Epidermal melanocyte (primary cell): Measurements from ENCODE around the gene SLC22A31.
"Not testable (repeated sequence)": the region's sequence is repeated elsewhere in the genome, so short reads cannot be mapped to it uniquely, and the experiment has no call there.

ENCODE experiments used
- DNase-seq: peaks from one replicate; pipeline ENCODE4 v3.0.0; 2011; ENCODE audit warnings: low spot score; ENCODE audit not compliant: insufficient read length

Gene SLC22A31

DNA sequence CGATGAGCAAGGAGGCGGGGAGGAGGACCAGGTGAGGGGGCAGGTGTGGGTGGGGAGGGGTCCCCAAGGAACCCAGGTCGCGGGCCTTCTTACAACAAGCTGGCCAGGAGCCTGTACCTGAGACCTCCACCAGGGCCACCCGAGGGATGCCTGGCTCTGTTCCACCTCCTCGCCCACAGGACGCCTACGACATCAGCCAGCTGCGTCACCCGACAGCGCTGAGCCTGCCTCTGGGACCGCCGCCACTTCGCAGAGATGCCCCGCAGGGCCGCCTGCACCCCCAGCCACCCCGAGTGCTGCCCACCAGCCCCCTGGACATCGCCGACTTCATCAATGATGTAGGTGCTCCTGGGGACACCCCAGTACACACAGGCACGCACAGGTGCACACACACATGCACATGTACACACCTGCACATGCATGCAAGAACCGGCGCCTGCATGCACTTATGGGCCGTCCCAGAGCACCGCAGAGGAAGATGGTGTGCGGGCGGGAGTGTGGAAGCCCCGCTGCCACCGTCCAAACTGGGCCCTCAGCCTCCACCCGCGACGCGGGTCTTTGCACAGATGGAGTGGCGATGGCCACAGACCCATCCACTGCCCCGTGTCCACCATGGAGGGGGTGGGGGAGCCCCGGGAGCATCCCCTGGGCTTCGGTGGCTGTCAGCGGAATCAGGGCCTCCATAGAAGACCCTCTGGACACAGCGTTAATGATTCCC is 6.6 kb downstream of the SLC22A31 start:
- DNase-seq: no peak

DNA sequence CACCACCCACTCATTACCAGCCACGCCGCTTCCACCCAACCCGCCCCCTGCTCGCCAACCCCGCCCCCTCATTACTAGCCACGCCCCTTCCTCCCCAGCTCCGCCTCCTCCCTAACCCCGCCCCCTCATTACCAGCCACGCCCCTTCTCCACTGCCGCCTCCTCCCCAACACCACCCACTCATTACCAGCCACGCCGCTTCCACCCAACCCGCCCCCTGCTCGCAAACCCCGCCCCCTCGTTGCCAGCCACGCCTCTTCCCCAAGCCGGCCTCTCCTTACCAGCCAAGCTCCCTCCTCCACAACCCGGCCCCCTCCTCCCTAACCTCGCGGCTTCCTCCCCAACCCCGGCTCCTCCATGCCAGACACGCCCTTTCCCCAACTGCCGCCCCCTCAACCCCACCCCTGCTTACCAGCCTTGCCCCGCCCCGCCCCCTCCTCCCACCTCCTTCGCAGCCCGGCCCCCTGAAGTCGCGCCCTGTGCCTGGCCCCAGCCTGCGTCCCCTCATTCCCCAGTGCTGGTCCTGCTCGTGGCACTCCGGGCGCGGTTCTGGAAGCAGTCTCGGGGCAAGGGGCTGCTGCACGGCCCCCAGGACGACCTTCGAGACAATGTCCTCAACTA is 7.3 kb downstream of the SLC22A31 start:
- no peak for DNase-seq

DNA sequence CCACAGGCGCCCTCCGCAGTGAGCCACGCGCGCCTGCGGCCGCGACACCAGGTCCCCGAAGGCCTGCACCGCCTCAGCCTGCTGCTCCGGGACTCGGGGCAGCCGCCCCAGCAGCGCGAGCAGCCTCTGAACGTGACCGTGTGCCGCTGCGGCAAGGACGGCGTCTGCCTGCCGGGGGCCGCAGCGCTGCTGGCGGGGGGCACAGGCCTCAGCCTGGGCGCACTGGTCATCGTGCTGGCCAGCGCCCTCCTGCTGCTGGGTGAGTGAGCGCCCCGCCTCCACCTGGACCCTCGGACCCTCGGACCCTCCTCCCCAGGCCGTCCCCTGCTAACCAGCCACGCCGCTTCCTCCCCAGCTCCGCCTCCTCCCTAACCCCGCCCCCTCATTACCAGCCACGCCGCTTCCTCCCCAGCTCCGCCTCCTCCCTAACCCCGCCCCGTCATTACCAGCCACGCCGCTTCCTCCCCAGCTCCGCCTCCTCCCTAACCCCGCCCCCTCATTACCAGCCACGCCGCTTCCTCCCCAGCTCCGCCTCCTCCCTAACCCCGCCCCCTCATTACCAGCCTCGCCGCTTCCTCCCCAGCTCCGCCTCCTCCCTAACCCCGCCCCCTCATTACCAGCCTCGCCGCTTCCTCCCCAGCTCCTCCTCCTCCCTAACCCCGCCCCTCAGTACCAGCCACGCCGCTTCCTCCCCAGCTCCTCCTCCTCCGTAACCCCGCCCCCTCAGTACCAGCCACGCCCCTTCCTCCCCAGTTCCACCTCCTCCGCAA is 8.0 kb downstream of the SLC22A31 start:
- not testable (repeated sequence) for DNase-seq

DNA sequence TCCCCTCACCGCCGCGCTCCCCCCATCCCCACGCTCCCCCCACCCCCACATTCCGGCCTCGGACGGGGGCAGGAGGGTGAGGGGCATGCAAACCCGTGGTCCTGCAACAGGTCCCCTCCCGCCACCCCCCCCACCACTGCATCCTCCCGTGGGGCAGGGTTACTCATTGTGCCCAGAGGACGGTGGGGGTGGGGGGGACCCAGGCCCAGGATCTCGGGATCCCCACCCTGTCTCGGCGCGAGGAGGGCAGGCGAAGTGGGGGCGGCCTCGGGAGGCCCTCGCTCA is 8.5 kb downstream of the SLC22A31 start:
- DNase-seq: no peak

DNA sequence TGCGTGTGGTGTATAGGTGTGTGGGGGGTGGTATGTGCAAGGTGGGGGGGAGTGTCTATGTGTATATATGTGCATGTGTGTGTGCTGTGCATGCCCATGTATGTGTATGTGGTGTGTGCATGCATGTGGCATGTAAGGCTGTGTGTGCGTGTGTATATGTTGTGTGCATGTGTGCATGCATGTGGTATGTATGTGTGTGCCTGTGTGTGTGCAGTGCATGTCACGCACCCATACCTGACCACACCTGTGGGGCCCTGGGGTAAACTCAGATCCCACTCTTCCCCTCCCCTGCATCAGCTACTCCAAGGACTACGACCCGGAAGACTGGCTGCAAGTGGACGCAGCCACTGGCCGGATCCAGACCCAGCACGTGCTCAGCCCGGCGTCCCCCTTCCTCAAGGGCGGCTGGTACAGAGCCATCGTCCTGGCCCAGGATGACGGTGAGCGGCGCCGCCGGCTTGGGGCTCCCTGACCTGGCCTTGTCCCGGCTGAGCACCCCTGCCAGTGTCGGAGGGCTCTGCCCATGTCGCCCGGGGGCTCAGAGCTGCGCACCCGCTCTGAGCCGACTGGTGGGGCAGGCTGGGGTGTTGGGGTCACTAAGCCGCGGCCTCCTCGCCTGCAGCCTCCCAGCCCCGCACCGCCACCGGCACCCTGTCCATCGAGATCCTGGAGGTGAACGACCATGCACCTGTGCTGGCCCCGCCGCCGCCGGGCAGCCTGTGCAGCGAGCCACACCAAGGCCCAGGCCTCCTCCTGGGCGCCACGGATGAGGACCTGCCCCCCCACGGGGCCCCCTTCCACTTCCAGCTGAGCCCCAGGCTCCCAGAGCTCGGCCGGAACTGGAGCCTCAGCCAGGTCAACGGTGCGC is 9.1 kb downstream of the SLC22A31 start:
- DNase-seq: no peak

DNA sequence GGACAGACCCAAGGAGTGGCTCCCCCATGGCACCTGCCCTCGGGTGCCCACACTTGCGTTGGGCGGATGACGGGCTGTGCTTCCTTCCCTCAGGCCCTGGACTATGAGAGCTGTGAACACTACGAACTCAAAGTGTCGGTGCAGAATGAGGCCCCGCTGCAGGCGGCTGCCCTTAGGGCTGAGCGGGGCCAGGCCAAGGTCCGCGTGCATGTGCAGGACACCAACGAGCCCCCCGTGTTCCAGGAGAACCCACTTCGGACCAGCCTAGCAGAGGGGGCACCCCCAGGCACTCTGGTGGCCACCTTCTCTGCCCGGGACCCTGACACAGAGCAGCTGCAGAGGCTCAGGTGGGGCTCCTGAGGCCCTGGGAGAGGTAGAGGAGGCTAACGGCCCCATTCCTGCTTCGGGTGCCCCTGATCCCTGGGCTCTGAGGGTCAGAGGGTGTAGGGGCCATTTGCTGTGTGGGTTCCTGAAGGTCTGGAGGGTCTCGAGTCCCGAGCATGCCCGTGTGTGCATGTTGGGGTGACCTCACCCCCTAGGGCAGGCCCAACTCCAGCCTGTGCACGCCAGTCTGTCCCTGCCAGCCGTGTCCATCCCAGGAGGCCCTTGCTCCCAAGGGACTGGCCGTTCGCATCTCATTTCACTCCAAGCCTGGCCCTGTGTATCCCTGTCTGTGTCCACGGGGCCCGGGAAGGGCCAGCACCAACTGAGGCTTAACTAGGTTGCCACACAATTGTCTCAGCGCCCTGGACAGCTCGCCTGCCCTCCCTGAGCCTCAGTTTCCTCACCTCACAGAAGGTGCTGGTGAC is 10.0 kb downstream of the SLC22A31 start:
- no peak for DNase-seq

DNA sequence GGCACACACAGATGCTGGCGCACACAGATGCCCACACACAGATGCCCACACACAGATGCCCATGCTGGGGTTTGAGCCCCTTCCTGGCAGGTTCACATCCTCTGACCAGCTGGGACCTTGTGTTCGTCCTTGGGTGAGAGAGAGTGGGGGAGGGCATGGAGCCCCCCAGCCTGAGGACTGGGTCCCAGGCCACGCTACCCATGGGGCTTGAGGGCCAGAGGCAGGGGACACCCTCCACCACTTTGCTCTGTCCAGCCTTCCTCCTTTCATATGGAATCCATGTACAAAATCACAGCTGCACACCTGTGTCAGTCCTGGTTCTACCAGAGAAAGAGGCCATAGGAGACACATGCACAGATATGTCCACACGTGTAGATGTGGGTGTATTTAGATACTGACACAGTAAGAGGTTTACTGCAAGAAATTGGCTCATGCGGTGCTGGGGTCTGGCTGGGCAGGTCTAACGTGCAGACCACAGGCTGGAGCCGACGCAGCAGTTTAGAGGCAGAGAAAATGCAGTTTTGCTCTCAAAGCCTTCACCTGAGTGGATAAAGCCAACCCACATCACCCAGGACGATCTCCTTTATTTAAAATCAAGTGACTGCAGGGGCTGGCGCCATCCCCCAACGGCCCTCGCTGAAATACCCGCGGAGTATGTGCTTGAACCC is 10.8 kb downstream of the SLC22A31 start:
- DNase-seq: no peak

DNA sequence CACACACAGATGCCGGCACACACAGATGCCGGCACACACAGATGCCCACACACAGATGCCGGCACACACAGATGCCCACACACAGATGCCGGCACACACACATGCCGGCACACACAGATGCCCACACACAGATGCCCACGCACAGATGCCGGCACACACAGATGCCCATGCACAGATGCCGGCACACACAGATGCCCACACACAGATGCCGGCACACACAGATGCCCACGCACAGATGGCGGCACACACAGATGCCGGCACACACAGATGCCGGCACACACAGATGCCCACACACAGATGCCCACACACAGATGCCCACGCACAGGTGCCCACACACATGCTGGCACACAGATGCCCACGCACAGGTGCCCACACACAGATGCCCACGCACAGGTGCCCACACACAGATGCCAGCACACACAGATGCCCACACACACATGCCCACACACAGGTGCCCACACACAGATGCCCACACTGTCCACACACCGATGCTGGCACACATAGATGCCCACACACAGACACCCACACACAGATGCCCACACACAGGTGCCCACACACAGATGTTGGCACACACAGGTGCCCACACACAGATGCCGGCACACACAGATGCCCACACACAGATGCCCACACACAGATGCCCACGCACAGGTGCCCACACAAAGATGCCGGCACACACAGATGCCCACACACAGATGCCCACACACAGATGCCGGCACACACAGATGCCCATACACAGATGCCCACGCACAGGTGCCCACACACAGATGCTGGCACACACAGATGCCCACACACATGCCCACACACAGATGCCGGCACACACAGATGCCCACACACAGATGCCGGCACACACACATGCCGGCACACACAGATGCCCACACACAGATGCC is 11.6 kb downstream of the SLC22A31 start:
- not testable (repeated sequence) for DNase-seq

DNA sequence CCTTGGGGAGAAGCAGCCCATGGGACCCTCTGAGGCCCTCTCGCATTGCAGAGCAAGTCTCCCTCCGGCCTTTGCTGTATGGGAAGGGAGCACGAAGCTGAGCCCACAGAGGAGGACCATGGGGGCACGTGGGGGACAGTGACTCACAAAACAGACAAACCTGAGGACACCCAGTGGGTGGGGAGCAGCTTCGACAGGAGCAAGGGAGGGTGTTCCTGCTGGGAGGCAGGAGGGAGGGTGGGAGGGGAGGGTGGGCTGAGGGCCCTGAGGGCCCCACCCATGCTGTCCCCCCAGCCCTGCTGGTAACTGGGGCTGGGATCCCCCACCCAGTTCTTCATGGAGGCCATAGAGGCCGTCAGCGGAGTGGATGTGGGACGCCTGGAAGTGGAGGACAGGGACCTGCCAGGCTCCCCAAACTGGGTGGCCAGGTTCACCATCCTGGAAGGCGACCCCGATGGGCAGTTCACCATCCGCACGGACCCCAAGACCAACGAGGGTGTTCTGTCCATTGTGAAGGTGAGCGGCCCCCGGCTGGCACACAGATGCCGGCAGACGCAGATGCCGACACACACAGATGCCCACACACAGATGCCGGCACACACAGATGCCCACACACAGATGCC is 12.5 kb downstream of the SLC22A31 start:
- DNase-seq: no peak

DNA sequence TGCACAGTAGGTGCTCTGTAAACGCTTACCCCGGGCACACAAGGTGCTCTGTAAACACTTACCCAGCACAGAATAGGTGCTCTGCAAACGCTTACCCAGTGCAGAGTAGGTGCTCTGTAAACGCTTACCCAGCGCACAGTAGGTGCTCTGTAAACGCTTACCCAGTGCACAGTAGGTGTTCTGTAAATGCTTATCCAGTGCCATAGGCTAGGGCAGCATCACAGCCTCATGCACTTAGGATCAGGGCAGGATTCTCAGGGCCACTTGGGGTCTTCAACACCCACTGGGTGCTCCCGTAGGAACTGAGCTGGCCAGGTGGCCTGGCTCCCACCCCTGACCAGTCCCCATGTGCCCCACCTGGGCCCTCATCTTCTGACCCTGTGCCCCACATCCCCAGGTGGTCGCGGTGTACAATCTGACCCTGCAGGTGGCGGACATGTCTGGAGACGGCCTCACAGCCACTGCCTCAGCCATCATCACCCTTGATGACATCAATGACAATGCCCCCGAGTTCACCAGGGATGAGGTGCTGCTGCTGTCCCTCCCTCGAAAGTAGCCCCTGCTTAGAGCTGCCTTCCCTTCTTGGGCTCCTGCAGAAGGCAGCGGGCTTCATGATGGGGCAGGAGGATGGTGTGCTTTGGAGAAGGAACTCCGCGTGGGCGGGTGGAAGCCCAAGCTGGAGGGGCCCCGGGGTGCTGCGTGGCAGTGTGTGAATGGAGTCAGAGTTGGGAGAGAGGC is 13.1 kb downstream of the SLC22A31 start:
- DNase-seq: peak; percentile 41

DNA sequence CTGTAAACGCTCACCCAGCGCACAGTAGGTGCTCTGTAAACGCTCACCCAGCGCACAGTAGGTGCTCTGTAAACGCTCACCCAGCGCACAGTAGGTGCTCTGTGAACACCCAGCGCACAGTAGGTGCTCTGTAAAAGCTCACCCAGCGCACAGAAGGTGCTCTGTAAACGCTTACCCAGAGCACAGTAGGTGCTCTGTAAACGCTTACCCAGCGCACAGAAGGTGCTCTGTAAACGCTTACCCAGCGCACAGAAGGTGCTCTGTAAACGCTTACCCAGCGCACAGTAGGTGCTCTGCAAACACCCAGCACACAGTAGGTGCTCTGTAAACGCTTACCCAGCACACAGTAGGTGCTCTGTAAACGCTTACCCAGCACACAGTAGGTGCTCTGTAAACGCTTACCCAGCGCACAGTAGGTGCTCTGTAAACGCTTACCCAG is 13.7 kb downstream of the SLC22A31 start:
- DNase-seq: not testable (repeated sequence)

DNA sequence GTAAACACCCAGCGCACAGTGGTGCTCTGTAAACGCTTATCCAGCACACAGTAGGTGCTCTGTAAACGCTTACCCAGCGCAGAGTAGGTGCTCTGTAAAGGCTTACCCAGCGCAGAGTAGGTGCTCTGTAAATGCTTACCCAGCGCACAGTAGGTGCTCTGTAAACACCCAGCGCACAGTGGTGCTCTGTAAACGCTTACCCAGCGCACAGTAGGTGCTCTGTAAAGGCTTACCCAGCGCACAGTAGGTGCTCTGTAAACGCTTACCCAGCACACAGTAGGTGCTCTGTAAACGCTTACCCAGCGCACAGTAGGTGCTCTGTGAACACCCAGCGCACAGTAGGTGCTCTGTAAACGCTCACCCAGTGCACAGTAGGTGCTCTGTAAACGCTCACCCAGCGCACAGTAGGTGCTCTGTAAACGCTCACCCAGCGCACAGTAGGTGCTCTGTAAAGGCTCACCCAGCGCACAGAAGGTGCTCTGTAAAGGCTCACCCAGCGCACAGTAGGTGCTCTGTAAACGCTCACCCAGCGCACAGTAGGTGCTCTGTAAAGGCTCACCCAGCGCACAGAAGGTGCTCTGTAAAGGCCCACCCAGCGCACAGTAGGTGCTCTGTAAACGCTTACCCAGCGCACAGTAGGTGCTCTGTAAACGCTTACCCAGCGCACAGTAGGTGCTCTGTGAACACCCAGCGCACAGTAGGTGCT is 14.3 kb downstream of the SLC22A31 start:
- DNase-seq: not testable (repeated sequence)

DNA sequence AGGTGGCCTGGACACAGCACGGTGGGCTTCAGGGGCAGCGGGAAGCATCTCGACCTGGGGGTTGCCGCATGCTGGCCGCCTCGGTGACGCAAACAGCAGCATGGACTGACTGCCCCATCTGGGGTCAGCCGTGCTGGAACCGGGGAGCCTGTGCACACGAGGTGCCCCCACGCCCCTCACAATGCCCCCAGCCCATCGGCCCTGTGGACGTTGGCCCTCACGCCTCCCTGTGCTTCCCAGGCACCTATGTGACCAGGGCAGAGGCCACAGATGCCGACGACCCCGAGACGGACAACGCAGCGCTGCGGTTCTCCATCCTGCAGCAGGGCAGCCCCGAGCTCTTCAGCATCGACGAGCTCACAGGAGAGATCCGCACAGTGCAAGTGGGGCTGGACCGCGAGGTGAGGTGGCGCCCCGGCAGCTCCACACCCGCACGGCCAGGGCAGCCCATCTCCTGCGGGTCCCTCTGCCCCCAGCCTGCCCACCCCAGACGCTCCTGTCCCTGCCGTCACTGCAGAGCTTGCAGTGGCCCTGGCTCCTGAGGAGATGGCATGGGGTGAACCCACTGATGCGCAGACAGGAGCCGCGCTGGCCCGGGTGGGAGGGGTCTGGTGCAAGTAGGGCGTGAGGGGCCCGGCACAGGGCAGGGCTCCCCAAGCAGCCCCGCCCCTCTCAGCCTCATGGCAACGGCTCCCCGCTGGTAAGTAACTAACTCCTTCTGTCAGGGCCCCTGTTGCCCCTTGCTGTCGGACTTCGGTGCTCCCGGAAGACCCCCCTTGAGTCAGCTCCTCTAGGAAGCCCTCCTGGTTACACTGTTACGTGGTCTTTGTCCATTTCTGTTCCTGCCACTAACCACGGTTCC is 15.2 kb downstream of the SLC22A31 start:
- no peak for DNase-seq

DNA sequence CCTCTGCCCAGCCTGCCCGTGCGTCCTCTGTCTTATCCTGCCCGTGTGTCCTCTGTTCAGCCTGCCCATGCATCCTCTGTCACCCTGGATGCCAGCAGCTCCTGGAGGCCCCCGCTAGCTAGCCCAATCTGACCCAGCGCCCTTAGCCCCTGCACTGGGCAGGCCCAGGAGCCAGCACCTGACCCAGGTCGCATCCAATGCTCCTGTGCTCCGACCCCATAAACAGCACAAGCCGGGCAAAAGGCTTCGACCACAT is 15.7 kb downstream of the SLC22A31 start:
- DNase-seq: no peak

DNA sequence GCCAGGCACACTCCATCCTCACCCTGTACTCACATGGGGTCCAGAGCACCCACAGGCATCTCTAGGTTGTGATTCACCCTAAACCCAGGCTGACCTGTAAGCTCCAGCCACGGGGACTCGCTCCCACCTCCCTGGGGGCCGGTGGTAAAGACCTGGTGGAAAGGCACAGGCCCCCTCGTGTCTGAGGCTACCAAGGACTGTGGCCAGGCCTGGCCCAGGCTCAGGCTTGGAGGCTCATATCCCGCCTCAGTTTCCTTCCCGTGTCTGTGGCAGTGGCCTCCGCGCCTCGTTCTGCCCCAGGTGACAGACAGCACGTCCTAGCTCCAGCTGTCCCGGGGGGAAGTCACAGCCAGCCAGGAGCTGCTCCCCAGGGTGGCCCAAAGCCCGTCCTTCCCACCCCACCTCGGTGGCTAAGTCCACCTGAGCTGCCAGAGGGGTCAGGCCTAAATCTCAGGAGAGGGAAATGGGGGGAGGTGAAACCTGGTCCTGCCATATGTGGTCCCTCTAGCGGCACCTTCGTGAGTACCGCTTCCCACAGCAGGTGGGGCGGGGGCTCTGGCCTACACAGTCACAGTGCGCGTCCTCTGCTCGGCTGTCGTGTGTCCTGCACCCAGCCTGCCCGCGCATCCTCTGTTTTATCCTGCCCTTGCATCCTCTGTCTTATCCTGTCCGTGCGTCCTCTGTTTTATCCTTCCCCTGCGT is 16.2 kb downstream of the SLC22A31 start:
- no peak for DNase-seq

DNA sequence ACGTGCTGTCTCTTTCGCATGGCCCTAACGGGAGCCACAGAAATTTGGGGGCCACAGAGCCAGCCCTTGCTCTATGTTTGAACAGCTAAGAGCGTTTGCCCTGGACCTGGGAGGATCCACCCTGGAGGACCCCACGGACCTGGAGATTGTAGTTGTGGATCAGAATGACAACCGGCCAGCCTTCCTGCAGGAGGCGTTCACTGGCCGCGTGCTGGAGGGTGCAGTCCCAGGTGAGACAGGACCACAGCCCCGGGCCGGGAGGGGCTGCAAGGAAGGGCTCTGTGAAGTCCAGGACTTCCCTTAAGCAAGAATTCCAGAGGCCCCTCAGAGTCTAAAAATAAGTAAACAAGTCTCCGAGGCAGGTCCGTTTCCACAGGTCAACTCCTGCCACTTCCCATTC is 16.9 kb downstream of the SLC22A31 start:
- no peak for DNase-seq
